ENCODE data around the gene SARDH.

GRCh38 chr9:133643362-133643755 is 94.8 kb downstream of the SARDH start:
- TF ChIP-seq CTCF (conservative IDR thresholded peaks at IDR 0.05; ENCODE audit: low read length) (no peak), EZH2phosphoT487 (IDR thresholded peaks at IDR 0.05; ENCODE audit: borderline replicate concordance) (no peak)
